DND-41 (cell line): ENCODE measurements around the gene MSL2.
"Not testable (repeated sequence)": the region's sequence is repeated elsewhere in the genome, so short reads cannot be mapped to it uniquely, and the experiment has no call there.

ENCODE experiments used
- ATAC-seq: fragments of 200-7000 bp; cut with Tn5 transposase; 3 replicates; pipeline ENCODE4 v1.9.1; 2021; ENCODE audit warnings: low read depth; ENCODE audit not compliant: insufficient read depth
- DNase-seq: peaks from one replicate; pipeline ENCODE4 v3.0.0-alpha.2; 2020
- H2AFZ ChIP-seq: 2 replicates; pipeline ENCODE4 v1.6.0; 2012; ENCODE audit warnings: low read depth, low read length
- H3K27ac ChIP-seq: 2 replicates; pipeline ENCODE4 v1.5.1; 2012; ENCODE audit warnings: low read length, inconsistent platforms
- H3K27me3 ChIP-seq: fragments of 200-600 bp; sonication (generic); 2 replicates; pipeline ENCODE4 v1.6.0; 2012; ENCODE audit warnings: low read length, mild to moderate bottlenecking, inconsistent platforms; ENCODE audit not compliant: insufficient read depth, poor library complexity
- H3K36me3 ChIP-seq: 2 replicates; pipeline ENCODE4 v1.5.1; 2012; ENCODE audit warnings: low read length, inconsistent platforms; ENCODE audit not compliant: insufficient read depth
- H3K4me1 ChIP-seq: 2 replicates; pipeline ENCODE4 v1.5.1; 2012; ENCODE audit warnings: mild to moderate bottlenecking, low read length; ENCODE audit not compliant: insufficient read depth
- H3K4me2 ChIP-seq: 2 replicates; pipeline ENCODE4 v1.6.0; 2012; ENCODE audit warnings: mild to moderate bottlenecking, moderate library complexity, low read length, inconsistent platforms; ENCODE audit not compliant: insufficient read depth
- H3K4me3 ChIP-seq, 2 experiments: fragments of 200-600 bp in 1 of 2; shearing (Covaris generic) in 1 of 2; 2 replicates each; pipeline ENCODE4 v1.5.1; 2012 to 2016; ENCODE audit warnings: inconsistent platforms in 2 of 2, low read length in 2 of 2, mild to moderate bottlenecking in 2 of 2, low read depth in 1 of 2, moderate library complexity in 1 of 2
- H3K79me2 ChIP-seq: 2 replicates; pipeline ENCODE4 v1.6.0; 2012; ENCODE audit warnings: low read length, inconsistent platforms; ENCODE audit not compliant: insufficient read depth
- H3K9ac ChIP-seq: 2 replicates; pipeline ENCODE4 v1.6.0; 2012; ENCODE audit warnings: low read depth, mild to moderate bottlenecking, inconsistent platforms, low read length, moderate library complexity
- H3K9me3 ChIP-seq: 2 replicates; pipeline ENCODE4 v1.5.1; 2012; ENCODE audit warnings: low read length, moderate library complexity, mild to moderate bottlenecking, inconsistent platforms; ENCODE audit not compliant: insufficient read depth, severe bottlenecking
- H4K20me1 ChIP-seq: 2 replicates; pipeline ENCODE4 v1.6.0; 2012; ENCODE audit warnings: low read length; ENCODE audit not compliant: insufficient read depth
- CTCF ChIP-seq: IDR thresholded peaks from 2 replicates; pipeline ENCODE4 v1.5.1; 2012; ENCODE audit warnings: borderline replicate concordance, low read length, moderate library complexity, mild to moderate bottlenecking; ENCODE audit not compliant: poor library complexity, severe bottlenecking; ENCODE audit errors: extremely low read depth
- EZH2 ChIP-seq: IDR thresholded peaks from 3 replicates; pipeline ENCODE4 v1.6.1; 2012; ENCODE audit warnings: borderline replicate concordance, low read depth, mild to moderate bottlenecking, moderate library complexity, low read length, inconsistent platforms; ENCODE audit not compliant: severe bottlenecking

MSL2 gene

GRCh38 chr3:136136454-136136853, 59.7 kb downstream of the MSL2 start:
- Histone ChIP-seq H3K4me3 (no peak overlapping the region), H3K9ac (no peak overlapping the region), H3K4me1 (peaks cover 68% of the 10 kb centered on the region), H3K4me2 (peak overlapping the region; percentile 14; the same call in 1 of the 2 replicates), H2AFZ (no peak overlapping the region), H3K27ac (peak overlapping the region; percentile 71), H3K9me3 (no peaks in the 10 kb centered on the region), H3K79me2 (peaks cover 26% of the 10 kb centered on the region), H3K27me3 (no peaks in the 10 kb centered on the region), H3K36me3 (no peaks in the 10 kb centered on the region), H4K20me1 (0 out of 2 replicates have a peak, but pooled peaks cover 2% of the 10 kb centered on the region)
- TF ChIP-seq CTCF, result no peak
- no peak for TF ChIP-seq EZH2
- no peak for DNase-seq
- no peak for ATAC-seq

- peak overlapping the region; percentile 43; the same call in 1 of the 2 replicates for H2AFZ ChIP-seq
- H4K20me1 ChIP-seq, result no peaks in the 10 kb centered on the region
Measured at GRCh38 chr3:136135039-136135802, 60.9 kb downstream of the MSL2 start.

GRCh38 chr3:136134091-136134490, 62.0 kb downstream of the MSL2 start:
- peaks cover 21% of the 10 kb centered on the region for H3K79me2 ChIP-seq
- no peak for ATAC-seq
- H4K20me1 ChIP-seq, result no peaks in the 10 kb centered on the region
- H3K9me3 ChIP-seq, result no peaks in the 10 kb centered on the region
- H3K9ac ChIP-seq, result peak overlapping the region; percentile 35
- H3K36me3 ChIP-seq, result no peaks in the 10 kb centered on the region
- H2AFZ ChIP-seq, result no peak overlapping the region
- peak overlapping the region in 1 of 2 experiments; percentile 4; a peak in 1 of 4 replicates for H3K4me3 ChIP-seq
- no peaks in the 10 kb centered on the region for H3K27me3 ChIP-seq
- H3K4me2 ChIP-seq, result peak overlapping the region; percentile 65
- DNase-seq, result no peak
- H3K4me1 ChIP-seq, result peaks cover 65% of the 10 kb centered on the region
- H3K27ac ChIP-seq, result peak overlapping the region; percentile 92
- no peak for TF ChIP-seq EZH2
- no peak for TF ChIP-seq CTCF

More at GRCh38 chr3:136135039-136135802, 60.9 kb downstream of the MSL2 start:
- Histone ChIP-seq H3K4me2 (peak overlapping the region; percentile 65), H3K9ac (peak overlapping the region; percentile 35), H3K36me3 (no peaks in the 10 kb centered on the region), H3K27ac (peak overlapping the region; percentile 92), H3K9me3 (no peaks in the 10 kb centered on the region), H3K79me2 (peaks cover 23% of the 10 kb centered on the region), H3K4me1 (peaks cover 68% of the 10 kb centered on the region), H3K27me3 (no peaks in the 10 kb centered on the region), H3K4me3 (peak overlapping the region in 1 of 2 experiments; percentile 46; a peak in 2 of 4 replicates)
- ATAC-seq, result peak; percentile 92
- no peak for TF ChIP-seq CTCF
- TF ChIP-seq EZH2, result no peak
- peak; percentile 79 for DNase-seq

GRCh38 chr3:136131647-136132046, 64.5 kb downstream of the MSL2 start:
- not testable (repeated sequence) for H3K4me3 ChIP-seq, H3K27ac ChIP-seq, H2AFZ ChIP-seq, H3K4me2 ChIP-seq, H3K9ac ChIP-seq, DNase-seq, H3K9me3 ChIP-seq, H4K20me1 ChIP-seq, H3K27me3 ChIP-seq, ATAC-seq, H3K36me3 ChIP-seq
- Histone ChIP-seq H3K79me2 (peaks cover 15% of the 10 kb centered on the region), H3K4me1 (peaks cover 43% of the 10 kb centered on the region)
